Measurements from ENCODE around the gene CEBPG.

Gene CEBPG
- total RNA-seq = 39.1 to 42.4 (median 39.8) reads per million in 3 donors

GRCh38 chr19:33373453-33374235 is at the start of gene CEBPG:
TSS of gene CEBPG (plus strand) at chr19:33373709. CDS start at chr19:33379240, 5,531 bp downstream.
- Histone ChIP-seq H3K36me3 (ENCODE audit: control insufficient read depth, insufficient read depth, low read length) (no peaks in the 10 kb centered on the region), H3K9me3 (ENCODE audit: control insufficient read depth, low read length) (no peaks in the 10 kb centered on the region), H3K4me1 (ENCODE audit: control insufficient read depth, insufficient read depth, low read length, poor library complexity, severe bottlenecking) (peaks cover 15% of the 10 kb centered on the region), H3K4me3 (ENCODE audit: insufficient read depth, low read depth, low read length, poor library complexity, severe bottlenecking) (peak within 1 kb of the TSS; percentile 67), H3K27ac (ENCODE audit: insufficient read depth, low read length, poor library complexity, severe bottlenecking) (peak within 1 kb of the TSS; percentile 95), H3K27me3 (replicated peaks; ENCODE audit: control insufficient read depth, insufficient read depth, low read length, poor library complexity, severe bottlenecking) (no peaks in the 10 kb centered on the region)
- DNase-seq = peak; percentile 89 to 91 (median 90)

DNA sequence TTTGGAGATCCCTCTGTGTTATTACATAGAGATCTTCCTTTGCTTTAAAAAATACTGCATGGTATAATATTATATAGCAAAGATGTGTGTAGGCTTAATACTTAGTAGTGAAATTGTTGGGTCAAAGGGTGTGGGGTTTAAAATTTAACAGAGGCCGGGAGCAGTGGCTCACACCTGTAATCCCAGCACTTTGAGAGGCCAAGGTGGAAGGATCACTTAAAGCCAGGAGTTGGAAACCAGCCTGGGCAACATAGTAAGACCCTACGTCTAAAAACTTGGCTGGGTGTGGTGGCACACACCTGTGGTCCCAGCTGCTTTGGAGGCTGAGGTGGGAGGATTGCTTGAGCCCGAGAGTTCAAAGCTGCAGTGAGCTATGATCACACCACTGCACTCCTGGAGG is 48.9 kb upstream of the CEBPG start:
- no peaks in the 10 kb centered on the region for H3K36me3 ChIP-seq (ENCODE audit: control insufficient read depth, insufficient read depth, low read length)
- H3K27me3 ChIP-seq (replicated peaks; ENCODE audit: control insufficient read depth, insufficient read depth, low read length, poor library complexity, severe bottlenecking) = no peaks in the 10 kb centered on the region
- DNase-seq = no peak
- no peaks in the 10 kb centered on the region for H3K4me1 ChIP-seq (ENCODE audit: control insufficient read depth, insufficient read depth, low read length, poor library complexity, severe bottlenecking)
- H3K4me3 ChIP-seq (ENCODE audit: insufficient read depth, low read depth, low read length, poor library complexity, severe bottlenecking) = no peak overlapping the region
- no peak overlapping the region for H3K27ac ChIP-seq (ENCODE audit: insufficient read depth, low read length, poor library complexity, severe bottlenecking)
- no peaks in the 10 kb centered on the region for H3K9me3 ChIP-seq (ENCODE audit: control insufficient read depth, low read length)

- Histone ChIP-seq H3K4me3 (ENCODE audit: insufficient read depth, low read depth, low read length, poor library complexity, severe bottlenecking) (no peak overlapping the region), H3K9me3 (ENCODE audit: control insufficient read depth, low read length) (no peaks in the 10 kb centered on the region), H3K27me3 (replicated peaks; ENCODE audit: control insufficient read depth, insufficient read depth, low read length, poor library complexity, severe bottlenecking) (no peaks in the 10 kb centered on the region), H3K27ac (ENCODE audit: insufficient read depth, low read length, poor library complexity, severe bottlenecking) (no peak overlapping the region), H3K4me1 (ENCODE audit: control insufficient read depth, insufficient read depth, low read length, poor library complexity, severe bottlenecking) (no peaks in the 10 kb centered on the region), H3K36me3 (ENCODE audit: control insufficient read depth, insufficient read depth, low read length) (no peaks in the 10 kb centered on the region)
- no peak for DNase-seq
Observed at GRCh38 chr19:33325920-33326319, 47.6 kb upstream of the CEBPG start.

- Histone ChIP-seq H3K4me3 (ENCODE audit: insufficient read depth, low read depth, low read length, poor library complexity, severe bottlenecking) (no peak overlapping the region), H3K4me1 (ENCODE audit: control insufficient read depth, insufficient read depth, low read length, poor library complexity, severe bottlenecking) (no peaks in the 10 kb centered on the region), H3K27me3 (replicated peaks; ENCODE audit: control insufficient read depth, insufficient read depth, low read length, poor library complexity, severe bottlenecking) (no peaks in the 10 kb centered on the region), H3K36me3 (ENCODE audit: control insufficient read depth, insufficient read depth, low read length) (no peaks in the 10 kb centered on the region), H3K27ac (ENCODE audit: insufficient read depth, low read length, poor library complexity, severe bottlenecking) (no peak overlapping the region), H3K9me3 (ENCODE audit: control insufficient read depth, low read length) (no peaks in the 10 kb centered on the region)
- DNase-seq = no peak
Observed at GRCh38 chr19:33329060-33329459, 44.4 kb upstream of the CEBPG start.

DNA sequence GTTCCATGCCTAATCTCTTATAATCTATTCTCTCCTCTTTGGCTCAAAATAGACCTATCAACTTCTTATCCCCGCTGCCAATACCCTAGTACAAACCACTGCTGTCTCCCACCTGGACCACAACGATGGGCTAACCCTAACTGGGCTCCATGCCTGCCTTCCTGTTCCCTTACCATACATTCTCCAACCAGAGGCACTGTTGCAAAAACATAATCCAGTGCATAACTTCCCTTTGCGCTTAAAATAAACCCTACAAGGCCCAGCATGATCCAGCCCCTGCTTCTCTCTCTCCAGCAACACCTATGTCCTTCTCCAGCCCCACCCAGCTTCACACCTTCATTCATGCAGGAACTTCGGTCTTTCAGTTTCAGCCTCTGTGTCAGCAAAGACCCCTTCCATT is 43.8 kb upstream of the CEBPG start:
- Histone ChIP-seq H3K9me3 (ENCODE audit: control insufficient read depth, low read length) (no peaks in the 10 kb centered on the region), H3K4me3 (ENCODE audit: insufficient read depth, low read depth, low read length, poor library complexity, severe bottlenecking) (no peak overlapping the region), H3K27me3 (replicated peaks; ENCODE audit: control insufficient read depth, insufficient read depth, low read length, poor library complexity, severe bottlenecking) (no peaks in the 10 kb centered on the region), H3K27ac (ENCODE audit: insufficient read depth, low read length, poor library complexity, severe bottlenecking) (no peak overlapping the region), H3K36me3 (ENCODE audit: control insufficient read depth, insufficient read depth, low read length) (no peaks in the 10 kb centered on the region), H3K4me1 (ENCODE audit: control insufficient read depth, insufficient read depth, low read length, poor library complexity, severe bottlenecking) (no peaks in the 10 kb centered on the region)
- DNase-seq = no peak

DNA sequence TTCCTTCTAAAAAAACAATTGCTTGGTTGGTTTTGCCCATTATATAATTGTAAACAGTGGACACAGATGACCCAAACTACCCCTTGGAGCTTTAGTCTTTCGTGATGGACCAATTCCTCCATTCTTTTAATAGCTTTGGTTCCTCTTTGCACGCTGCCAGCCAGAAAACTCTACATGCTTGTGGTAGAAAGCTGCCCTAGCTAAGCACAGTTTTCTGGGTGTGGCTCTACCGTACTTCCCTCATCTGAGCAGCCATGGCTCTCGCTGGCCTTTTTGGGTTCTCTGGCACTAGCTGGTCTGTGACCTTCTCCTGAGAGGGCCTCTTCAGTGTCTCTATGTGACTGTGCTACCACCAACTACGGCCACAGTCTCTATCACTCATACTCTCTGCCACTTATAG is 41.3 kb upstream of the CEBPG start:
- DNase-seq = no peak
- Histone ChIP-seq H3K4me3 (ENCODE audit: insufficient read depth, low read depth, low read length, poor library complexity, severe bottlenecking) (no peak overlapping the region), H3K27ac (ENCODE audit: insufficient read depth, low read length, poor library complexity, severe bottlenecking) (no peak overlapping the region), H3K27me3 (replicated peaks; ENCODE audit: control insufficient read depth, insufficient read depth, low read length, poor library complexity, severe bottlenecking) (no peaks in the 10 kb centered on the region), H3K9me3 (ENCODE audit: control insufficient read depth, low read length) (no peaks in the 10 kb centered on the region), H3K36me3 (ENCODE audit: control insufficient read depth, insufficient read depth, low read length) (no peaks in the 10 kb centered on the region), H3K4me1 (ENCODE audit: control insufficient read depth, insufficient read depth, low read length, poor library complexity, severe bottlenecking) (no peaks in the 10 kb centered on the region)

DNA sequence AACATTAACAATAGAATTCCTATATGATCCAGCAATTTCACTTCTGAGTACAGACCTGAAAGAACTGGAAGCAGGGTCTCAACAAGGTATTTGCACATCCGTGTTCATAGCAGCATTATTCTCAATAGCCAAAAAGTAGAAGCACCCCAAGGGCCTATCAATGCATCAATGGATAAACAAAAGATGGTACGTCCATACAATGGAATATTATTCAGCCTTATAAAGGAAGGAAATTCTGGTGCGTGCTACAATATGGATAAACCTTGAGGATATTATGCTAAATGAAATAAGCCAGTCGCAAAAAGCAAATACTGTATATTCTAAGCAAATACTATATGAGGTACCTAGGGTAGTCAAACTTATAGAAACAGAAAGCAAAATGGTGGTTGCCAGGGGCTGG is 40.4 kb upstream of the CEBPG start:
- no peak for DNase-seq
- H3K36me3 ChIP-seq (ENCODE audit: control insufficient read depth, insufficient read depth, low read length) = no peaks in the 10 kb centered on the region
- no peak overlapping the region for H3K4me3 ChIP-seq (ENCODE audit: insufficient read depth, low read depth, low read length, poor library complexity, severe bottlenecking)
- no peaks in the 10 kb centered on the region for H3K9me3 ChIP-seq (ENCODE audit: control insufficient read depth, low read length)
- H3K4me1 ChIP-seq (ENCODE audit: control insufficient read depth, insufficient read depth, low read length, poor library complexity, severe bottlenecking) = no peaks in the 10 kb centered on the region
- no peaks in the 10 kb centered on the region for H3K27me3 ChIP-seq (replicated peaks; ENCODE audit: control insufficient read depth, insufficient read depth, low read length, poor library complexity, severe bottlenecking)
- H3K27ac ChIP-seq (ENCODE audit: insufficient read depth, low read length, poor library complexity, severe bottlenecking) = no peak overlapping the region

DNA sequence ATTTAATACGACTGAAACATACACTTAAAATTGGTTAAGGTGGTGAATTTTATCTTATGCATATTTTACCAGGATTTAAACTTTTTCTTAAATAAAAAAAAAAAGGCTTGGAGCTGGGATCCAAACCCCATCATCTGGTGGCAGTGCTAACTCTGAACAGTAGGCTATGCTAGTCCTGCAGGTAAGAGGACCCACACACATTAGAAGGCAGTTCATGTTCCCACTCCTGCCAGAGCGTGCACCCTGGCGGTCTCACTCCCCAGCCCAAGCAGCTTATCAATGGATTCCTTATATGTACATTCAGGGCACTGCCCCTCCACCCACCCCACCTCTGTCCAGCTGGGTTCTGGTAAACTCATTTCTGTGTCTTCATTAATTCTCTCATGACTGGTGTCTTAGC is 39.9 kb upstream of the CEBPG start:
- no peak for DNase-seq
- Histone ChIP-seq H3K27me3 (replicated peaks; ENCODE audit: control insufficient read depth, insufficient read depth, low read length, poor library complexity, severe bottlenecking) (no peaks in the 10 kb centered on the region), H3K4me1 (ENCODE audit: control insufficient read depth, insufficient read depth, low read length, poor library complexity, severe bottlenecking) (no peaks in the 10 kb centered on the region), H3K4me3 (ENCODE audit: insufficient read depth, low read depth, low read length, poor library complexity, severe bottlenecking) (no peak overlapping the region), H3K27ac (ENCODE audit: insufficient read depth, low read length, poor library complexity, severe bottlenecking) (no peak overlapping the region), H3K36me3 (ENCODE audit: control insufficient read depth, insufficient read depth, low read length) (no peaks in the 10 kb centered on the region), H3K9me3 (ENCODE audit: control insufficient read depth, low read length) (no peaks in the 10 kb centered on the region)

DNA sequence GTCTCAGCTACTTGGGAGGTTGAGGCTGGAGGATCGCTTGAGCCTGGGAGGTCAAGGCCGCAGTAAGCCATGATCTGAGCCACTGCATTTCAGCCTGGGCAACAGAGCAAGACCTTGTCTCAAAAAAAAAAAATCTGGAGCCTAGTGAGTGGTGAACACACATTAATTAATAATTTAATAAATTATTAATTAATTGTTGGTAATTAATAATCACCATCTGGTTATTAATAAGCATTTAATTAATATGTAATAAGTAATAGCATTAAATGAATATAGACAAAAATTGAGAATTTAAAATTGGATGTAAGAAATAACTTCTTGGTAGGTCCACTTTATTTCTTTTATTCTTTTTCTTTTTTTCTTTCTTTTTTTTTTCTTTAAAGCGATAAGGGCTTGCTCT is 39.2 kb upstream of the CEBPG start:
- no peak overlapping the region for H3K4me3 ChIP-seq (ENCODE audit: insufficient read depth, low read depth, low read length, poor library complexity, severe bottlenecking)
- no peak for DNase-seq
- no peaks in the 10 kb centered on the region for H3K36me3 ChIP-seq (ENCODE audit: control insufficient read depth, insufficient read depth, low read length)
- H3K27me3 ChIP-seq (replicated peaks; ENCODE audit: control insufficient read depth, insufficient read depth, low read length, poor library complexity, severe bottlenecking) = no peaks in the 10 kb centered on the region
- no peaks in the 10 kb centered on the region for H3K4me1 ChIP-seq (ENCODE audit: control insufficient read depth, insufficient read depth, low read length, poor library complexity, severe bottlenecking)
- no peaks in the 10 kb centered on the region for H3K9me3 ChIP-seq (ENCODE audit: control insufficient read depth, low read length)
- no peak overlapping the region for H3K27ac ChIP-seq (ENCODE audit: insufficient read depth, low read length, poor library complexity, severe bottlenecking)

DNA sequence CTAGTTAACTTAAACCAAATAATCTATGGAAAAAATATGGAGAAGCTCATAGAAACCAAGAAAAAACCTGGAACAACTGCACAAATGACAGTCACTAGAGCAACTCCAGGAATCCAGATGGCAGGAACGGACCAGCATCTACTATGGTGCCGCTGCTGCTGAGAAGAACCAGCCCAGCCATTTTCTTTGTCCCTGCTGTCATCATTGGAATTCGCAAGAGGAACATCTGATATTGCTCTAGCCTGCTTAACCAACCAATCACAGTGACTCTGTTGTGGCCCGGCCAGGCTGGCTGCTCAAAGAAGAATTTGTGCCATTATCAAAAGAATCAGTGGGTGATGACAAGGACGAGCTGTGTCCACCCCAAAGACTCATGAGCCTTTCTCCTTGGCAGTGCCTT is 38.1 kb upstream of the CEBPG start:
- Histone ChIP-seq H3K9me3 (ENCODE audit: control insufficient read depth, low read length) (no peaks in the 10 kb centered on the region), H3K36me3 (ENCODE audit: control insufficient read depth, insufficient read depth, low read length) (no peaks in the 10 kb centered on the region), H3K4me3 (ENCODE audit: insufficient read depth, low read depth, low read length, poor library complexity, severe bottlenecking) (no peak overlapping the region), H3K4me1 (ENCODE audit: control insufficient read depth, insufficient read depth, low read length, poor library complexity, severe bottlenecking) (no peaks in the 10 kb centered on the region), H3K27ac (ENCODE audit: insufficient read depth, low read length, poor library complexity, severe bottlenecking) (no peak overlapping the region), H3K27me3 (replicated peaks; ENCODE audit: control insufficient read depth, insufficient read depth, low read length, poor library complexity, severe bottlenecking) (no peaks in the 10 kb centered on the region)
- no peak for DNase-seq
